HL-60/S4 treated with retinoic acid at 250 ng/mL for 4 days and 3 days (cell line): ENCODE measurements around the gene MRGPRD.

Source experiments
- in situ Hi-C: fragments of 300-500 bp; cut with MboI; formaldehyde crosslinking; loops from 2 replicates; pipeline ENCODE4 v1.7.0; 2022; ENCODE audit warnings: low sequenced_read_pairs

The MRGPRD gene

DNA sequence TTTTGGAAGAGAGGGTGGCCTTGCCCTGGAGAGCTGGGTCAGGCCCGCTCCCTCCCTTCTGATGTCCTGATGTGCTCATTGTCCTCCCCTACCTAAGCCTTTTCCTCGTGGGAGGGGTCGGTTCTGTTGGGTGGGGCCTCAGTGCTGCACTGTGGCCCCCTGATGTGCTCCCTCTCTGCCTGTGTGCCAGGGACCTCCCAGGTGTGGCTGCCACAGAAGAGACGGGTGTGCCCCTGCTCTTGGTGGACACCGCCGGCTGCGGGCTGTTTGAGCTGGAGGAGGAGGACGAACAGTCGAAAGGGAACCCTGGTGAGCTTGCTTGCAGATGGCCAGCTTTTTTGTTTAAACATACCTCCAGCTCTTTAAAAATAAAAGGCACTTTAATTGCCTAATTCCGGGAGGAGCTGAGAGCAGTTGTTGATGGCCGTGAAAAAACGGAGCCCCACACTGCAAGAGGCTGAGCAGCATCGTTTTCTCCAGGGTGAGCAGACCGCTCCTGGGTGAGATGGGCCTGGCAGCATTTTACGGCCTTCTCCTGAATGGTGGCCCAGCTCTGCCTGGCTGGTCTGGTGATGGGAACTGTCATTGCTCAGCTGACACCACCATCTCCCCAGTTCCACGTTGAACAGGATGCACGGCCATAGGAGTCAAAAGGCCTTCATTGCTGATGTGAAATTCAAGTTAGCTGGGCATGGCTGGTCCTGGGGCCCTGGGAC lies 47.0 kb downstream of the MRGPRD start:
- in situ Hi-C loops, result no loop called here

DNA sequence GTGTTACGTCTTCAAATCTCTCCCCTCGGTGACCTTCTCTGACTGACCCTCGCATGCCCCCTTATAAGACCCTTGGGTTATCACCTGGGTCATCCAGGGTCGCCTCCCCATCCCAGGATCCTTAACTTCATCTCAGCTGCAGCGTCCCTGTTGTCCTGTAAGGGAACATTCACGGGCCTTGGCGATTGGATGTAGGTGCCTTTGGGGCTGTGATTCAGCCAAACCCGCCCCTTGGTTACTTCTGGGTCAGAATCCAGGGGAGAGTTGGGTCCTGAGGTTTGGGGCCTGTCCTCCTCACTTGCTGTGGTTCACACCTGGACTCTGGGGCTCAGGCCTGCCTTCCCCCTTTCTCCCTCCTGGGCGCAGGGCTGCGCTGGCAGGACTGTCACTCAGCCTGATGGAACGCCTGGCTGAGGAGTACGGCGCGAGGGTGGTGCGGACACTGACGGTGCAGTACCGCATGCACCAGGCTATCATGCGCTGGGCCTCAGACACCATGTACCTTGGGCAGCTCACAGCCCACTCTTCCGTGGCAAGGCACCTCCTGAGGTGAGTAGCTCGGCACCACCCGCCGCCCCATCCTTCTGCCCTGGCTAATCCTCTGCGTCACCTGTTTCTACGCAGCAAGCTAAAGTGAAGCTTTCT lies 47.7 kb downstream of the MRGPRD start:
- in situ Hi-C loops, result no loop called here

DNA sequence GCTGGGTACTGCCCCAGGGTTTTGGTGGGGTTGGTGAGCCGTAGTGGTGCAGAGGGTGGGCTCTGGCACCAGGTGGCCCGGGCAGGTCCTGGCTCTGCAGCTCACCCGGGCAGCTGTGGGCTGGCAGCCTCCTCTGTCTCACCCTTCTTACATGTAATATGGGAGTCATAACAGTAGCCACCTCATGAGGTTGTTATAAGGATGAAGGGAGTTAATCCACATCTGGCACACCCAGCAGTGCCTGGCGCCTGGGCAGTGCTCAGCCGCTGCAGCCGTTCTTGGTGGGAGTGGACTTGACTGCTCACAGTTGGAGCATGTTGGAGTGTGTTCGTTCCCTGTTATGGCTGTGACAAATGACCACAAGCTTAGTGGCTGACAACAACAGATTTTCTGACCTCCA lies 48.4 kb downstream of the MRGPRD start:
- in situ Hi-C loops, result no loop called here

DNA sequence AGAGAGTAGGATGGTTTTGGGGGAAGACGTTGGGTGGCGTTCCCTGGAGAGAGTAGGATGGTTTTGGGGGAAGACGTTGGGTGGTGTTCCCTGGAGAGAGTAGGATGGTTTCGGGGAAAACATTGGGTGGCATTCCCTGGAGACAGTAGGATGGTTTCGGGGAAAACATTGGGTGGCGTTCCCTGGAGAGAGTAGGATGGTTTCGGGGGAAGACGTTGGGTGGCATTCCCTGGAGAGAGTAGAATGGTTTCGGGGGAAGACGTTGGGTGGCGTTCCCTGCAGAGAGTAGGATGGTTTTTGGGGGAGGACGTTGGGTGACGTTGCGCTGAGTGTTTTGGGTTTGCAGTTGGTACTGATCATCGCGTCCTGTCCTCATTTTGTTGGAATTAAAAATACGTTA lies 48.9 kb downstream of the MRGPRD start:
- in situ Hi-C loops, result no loop called here

DNA sequence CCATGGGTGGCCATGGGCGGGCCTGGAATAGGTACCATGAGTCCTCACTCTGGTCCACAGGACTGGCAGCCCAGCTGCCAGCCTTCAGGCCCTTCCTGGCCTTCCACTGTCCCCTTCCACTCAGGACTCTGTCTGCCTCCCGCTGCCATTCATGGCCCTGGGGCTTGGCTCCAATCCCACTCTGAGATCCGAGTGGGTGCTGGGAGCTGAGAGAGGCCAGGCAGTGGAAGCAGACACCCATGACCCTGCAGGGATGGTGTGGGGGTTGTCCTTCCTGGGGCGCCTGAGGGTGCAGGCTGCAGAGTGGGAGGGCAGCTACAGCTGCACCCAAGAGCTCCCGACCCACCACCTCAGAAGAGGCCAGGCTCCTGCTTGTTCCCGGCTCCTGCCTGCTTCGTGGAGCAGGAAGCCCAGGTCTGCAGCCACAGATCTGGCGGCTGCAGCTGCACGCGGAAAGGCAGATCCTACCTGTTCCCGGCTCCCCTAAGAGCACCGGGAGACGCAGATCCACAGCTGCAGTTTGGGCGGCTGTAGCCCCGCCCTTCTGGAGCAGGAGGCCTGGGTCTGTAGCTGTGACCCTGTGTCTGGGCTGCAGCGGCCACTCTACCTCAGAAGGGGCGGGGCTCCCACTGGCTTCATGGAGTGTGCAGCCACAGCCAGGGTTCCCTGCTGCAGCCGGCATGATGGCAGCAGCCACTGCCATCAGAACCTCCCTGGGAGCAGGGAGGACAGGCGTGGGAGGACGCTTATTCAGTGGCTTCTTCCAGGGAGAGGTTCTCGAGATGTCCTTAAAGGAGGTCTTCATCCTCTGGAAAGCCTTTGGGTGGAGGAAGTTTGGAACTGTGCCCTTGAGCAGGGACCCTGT lies 49.6 kb downstream of the MRGPRD start:
- in situ Hi-C loops, result no loop called here
